ENCODE data around the gene TADA2A.

DNA sequence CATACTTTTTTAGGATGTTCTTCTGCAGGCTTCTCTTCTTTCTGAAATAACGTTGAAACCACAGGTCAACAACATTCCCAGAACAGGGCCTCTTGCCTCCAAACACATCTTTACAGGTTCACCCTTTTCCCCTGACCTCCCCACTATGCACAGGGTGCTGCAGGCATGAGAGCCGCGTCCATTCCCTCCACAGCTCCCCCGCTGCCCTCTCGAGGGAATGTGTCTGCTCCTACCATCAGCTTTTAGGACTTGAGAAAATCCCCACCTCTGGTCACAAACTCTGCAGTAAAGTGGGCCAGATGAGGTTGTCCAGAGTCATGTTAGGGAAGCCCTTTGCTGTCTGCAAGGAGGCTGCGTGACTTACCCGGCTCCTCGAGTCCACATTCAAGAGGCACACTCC, 113.5 kb downstream of the TADA2A start:
- TF ChIP-seq CHD4 (IDR thresholded peaks at IDR 0.05; ENCODE audit: borderline replicate concordance) (no peak), ZNF302 (CRISPR knock-in tag; IDR thresholded peaks at IDR 0.05) (no peak), CEBPB (IDR thresholded peaks at IDR 0.05) (no peak), JUNB (IDR thresholded peaks at IDR 0.05) (no peak), POLR2A (IDR thresholded peaks at IDR 0.05; ENCODE audit: low read length) (no peak), FOSL2 (IDR thresholded peaks at IDR 0.05) (no peak), FOSL2 (CRISPR knock-in tag; IDR thresholded peaks at IDR 0.05) (no peak), NFE2L2 (conservative IDR thresholded peaks at IDR 0.05; ENCODE audit: low read length) (no peak), MAFK (IDR thresholded peaks at IDR 0.05; ENCODE audit: partially characterized antibody) (no peak), MYC (IDR thresholded peaks at IDR 0.05; ENCODE audit: borderline replicate concordance, low read length) (no peak)
- TF ChIP-seq, protein P1, sequence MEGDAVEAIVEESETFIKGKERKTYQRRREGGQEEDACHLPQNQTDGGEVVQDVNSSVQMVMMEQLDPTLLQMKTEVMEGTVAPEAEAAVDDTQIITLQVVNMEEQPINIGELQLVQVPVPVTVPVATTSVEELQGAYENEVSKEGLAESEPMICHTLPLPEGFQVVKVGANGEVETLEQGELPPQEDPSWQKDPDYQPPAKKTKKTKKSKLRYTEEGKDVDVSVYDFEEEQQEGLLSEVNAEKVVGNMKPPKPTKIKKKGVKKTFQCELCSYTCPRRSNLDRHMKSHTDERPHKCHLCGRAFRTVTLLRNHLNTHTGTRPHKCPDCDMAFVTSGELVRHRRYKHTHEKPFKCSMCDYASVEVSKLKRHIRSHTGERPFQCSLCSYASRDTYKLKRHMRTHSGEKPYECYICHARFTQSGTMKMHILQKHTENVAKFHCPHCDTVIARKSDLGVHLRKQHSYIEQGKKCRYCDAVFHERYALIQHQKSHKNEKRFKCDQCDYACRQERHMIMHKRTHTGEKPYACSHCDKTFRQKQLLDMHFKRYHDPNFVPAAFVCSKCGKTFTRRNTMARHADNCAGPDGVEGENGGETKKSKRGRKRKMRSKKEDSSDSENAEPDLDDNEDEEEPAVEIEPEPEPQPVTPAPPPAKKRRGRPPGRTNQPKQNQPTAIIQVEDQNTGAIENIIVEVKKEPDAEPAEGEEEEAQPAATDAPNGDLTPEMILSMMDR (IDR thresholded peaks at IDR 0.05) = no peak
- TF ChIP-seq, protein P2, sequence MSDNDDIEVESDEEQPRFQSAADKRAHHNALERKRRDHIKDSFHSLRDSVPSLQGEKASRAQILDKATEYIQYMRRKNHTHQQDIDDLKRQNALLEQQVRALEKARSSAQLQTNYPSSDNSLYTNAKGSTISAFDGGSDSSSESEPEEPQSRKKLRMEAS (IDR thresholded peaks at IDR 0.05) = no peak
